Measurements from ENCODE around the gene PKIB. TPM values are rescaled to one million over a fixed set of nuclear protein-coding genes. Genes with fewer than 3 reads are reported as not detected.

Gene PKIB
- total RNA-seq, 2 donors from 2014 or later = 1.0 to 1.1 TPM

GRCh38 chr6:122712093-122712447 lies 101.9 kb downstream of the PKIB start:
- Mint-ChIP-seq H3K36me3 (no peaks in the 10 kb centered on the region), H3K9me3 (no peaks in the 10 kb centered on the region), H3K27ac (no peak overlapping the region)
- DNase-seq (ENCODE audit: low spot score in 2 of 2) = no peak
- ATAC-seq = no peak

GRCh38 chr6:122712448-122713137 lies 102.4 kb downstream of the PKIB start:
- ATAC-seq (peak in 1 of 2 donors; percentile 75), DNase-seq (ENCODE audit: low spot score in 2 of 2) (no peak)
- Mint-ChIP-seq H3K36me3 (no peaks in the 10 kb centered on the region), H3K27ac (no peak overlapping the region), H3K9me3 (no peaks in the 10 kb centered on the region)

- H3K9me3 Mint-ChIP-seq = no peaks in the 10 kb centered on the region
- DNase-seq (ENCODE audit: low spot score in 2 of 2) = no peak
- ATAC-seq = no peak
Observed at GRCh38 chr6:122713138-122713537, 102.9 kb downstream of the PKIB start.

GRCh38 chr6:122714059-122714458 lies 103.9 kb downstream of the PKIB start:
- Mint-ChIP-seq H3K9me3 (no peaks in the 10 kb centered on the region), H3K27ac (no peak overlapping the region), H3K36me3 (no peaks in the 10 kb centered on the region)
- no peak for ATAC-seq
- DNase-seq (ENCODE audit: low spot score in 2 of 2) = no peak

More at GRCh38 chr6:122713138-122713537, 102.9 kb downstream of the PKIB start:
- no peak overlapping the region for H3K27ac Mint-ChIP-seq
- no peaks in the 10 kb centered on the region for H3K36me3 Mint-ChIP-seq

DNA sequence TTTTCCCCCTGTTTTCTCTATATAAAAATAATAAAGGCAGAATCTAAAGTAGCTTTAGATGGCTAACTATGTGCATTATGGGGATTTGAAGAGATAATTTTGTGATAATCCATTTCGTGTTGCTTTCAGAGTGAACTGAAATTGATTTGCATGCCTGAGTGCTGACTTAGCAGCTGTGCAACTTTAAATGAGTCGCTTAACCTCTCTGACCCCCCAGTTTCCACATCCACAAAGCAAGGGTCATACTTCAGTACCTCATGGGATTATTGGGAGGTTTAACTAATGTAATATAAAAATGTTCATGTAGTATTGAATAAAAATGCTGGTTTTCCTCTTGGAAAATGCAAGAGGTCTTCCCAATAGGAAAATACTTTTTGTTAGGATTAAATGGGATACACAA lies 105.5 kb downstream of the PKIB start:
- Mint-ChIP-seq H3K9me3 (no peaks in the 10 kb centered on the region), H3K27ac (no peak overlapping the region), H3K36me3 (no peaks in the 10 kb centered on the region)
- DNase-seq (ENCODE audit: low spot score in 2 of 2) = no peak
- no peak for ATAC-seq

DNA sequence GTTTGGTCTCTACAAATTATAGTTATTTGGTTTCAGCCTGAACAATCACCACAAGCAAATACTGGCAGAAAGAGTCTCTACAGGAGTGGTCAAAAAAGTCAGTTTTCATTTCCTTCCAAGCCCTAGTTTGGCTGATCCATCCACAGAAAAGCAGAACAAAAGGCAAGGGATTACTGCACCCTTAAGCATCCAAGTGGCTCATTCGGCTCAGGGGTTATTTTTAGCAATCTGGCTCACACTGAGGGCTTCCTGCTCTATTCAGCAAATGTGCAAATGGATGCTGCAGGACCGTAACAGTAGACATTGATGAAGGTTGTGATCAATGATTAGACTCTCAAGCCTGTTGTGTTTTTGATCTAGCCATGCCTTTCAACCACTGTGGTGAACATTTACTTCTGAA lies 107.1 kb downstream of the PKIB start:
- no peak overlapping the region for H3K27ac Mint-ChIP-seq
- H3K36me3 Mint-ChIP-seq = no peaks in the 10 kb centered on the region
- no peaks in the 10 kb centered on the region for H3K9me3 Mint-ChIP-seq
- no peak for ATAC-seq
- no peak for DNase-seq (ENCODE audit: low spot score in 2 of 2)

- Mint-ChIP-seq H3K9me3 (no peaks in the 10 kb centered on the region), H3K27ac (no peak overlapping the region), H3K36me3 (no peaks in the 10 kb centered on the region)
- DNase-seq (ENCODE audit: low spot score in 2 of 2) (no peak), ATAC-seq (no peak)
Observed at GRCh38 chr6:122718616-122719015, 108.4 kb downstream of the PKIB start.

GRCh38 chr6:122719176-122719575 lies 109.0 kb downstream of the PKIB start:
- no peak for ATAC-seq
- DNase-seq (ENCODE audit: low spot score in 2 of 2) = no peak
- Mint-ChIP-seq H3K36me3 (no peaks in the 10 kb centered on the region), H3K27ac (no peak overlapping the region), H3K9me3 (no peaks in the 10 kb centered on the region)

DNA sequence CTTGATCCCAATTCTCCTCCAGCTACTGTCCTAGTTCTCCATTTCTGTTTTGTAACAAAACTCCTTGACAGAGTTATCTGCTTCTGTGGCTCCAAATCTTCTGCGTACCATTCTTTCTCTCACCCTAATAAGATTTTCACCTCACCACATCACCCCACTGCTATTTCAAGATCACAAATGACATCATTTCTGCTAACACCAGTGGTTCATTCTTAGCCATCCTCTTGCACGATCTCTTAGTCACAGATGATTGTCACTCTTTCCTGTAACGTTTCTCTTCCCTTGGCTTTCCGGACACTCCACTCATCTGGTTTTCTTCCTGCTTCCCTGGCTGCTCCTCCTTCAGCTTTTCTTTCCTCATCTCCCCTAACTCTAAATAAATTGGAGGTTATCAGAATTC lies 112.5 kb downstream of the PKIB start:
- Mint-ChIP-seq H3K27ac (no peak overlapping the region), H3K36me3 (no peaks in the 10 kb centered on the region), H3K9me3 (no peaks in the 10 kb centered on the region)
- ATAC-seq = no peak
- DNase-seq (ENCODE audit: low spot score in 2 of 2) = no peak

DNA sequence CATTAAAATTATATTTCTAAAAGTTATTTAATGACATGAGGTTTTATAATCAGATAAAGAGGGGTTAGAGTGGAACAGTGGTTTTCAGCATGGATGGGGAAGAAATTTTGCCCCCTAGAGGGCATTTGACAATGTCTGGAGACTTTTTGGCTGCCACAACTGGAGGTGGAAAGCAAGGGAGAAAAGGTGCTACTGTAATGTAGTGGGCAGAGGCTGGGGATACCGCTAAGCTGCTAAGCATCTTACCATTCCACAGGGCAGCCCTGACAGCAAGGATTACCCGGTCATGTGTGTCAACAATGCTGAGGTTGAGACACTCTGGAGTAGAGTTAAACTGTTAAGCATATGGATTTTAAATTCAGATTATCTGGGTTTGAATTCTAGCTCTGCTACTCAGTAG lies 116.4 kb downstream of the PKIB start:
- ATAC-seq (no peak), DNase-seq (ENCODE audit: low spot score in 2 of 2) (no peak)
- H3K9me3 Mint-ChIP-seq = no peaks in the 10 kb centered on the region
- H3K27ac Mint-ChIP-seq = no peak overlapping the region
- no peaks in the 10 kb centered on the region for H3K36me3 Mint-ChIP-seq

GRCh38 chr6:122727244-122727643 lies 117.0 kb downstream of the PKIB start:
- H3K36me3 Mint-ChIP-seq = no peaks in the 10 kb centered on the region
- no peaks in the 10 kb centered on the region for H3K9me3 Mint-ChIP-seq
- H3K27ac Mint-ChIP-seq = no peak overlapping the region
- DNase-seq (ENCODE audit: low spot score in 2 of 2) (no peak), ATAC-seq (no peak)

DNA sequence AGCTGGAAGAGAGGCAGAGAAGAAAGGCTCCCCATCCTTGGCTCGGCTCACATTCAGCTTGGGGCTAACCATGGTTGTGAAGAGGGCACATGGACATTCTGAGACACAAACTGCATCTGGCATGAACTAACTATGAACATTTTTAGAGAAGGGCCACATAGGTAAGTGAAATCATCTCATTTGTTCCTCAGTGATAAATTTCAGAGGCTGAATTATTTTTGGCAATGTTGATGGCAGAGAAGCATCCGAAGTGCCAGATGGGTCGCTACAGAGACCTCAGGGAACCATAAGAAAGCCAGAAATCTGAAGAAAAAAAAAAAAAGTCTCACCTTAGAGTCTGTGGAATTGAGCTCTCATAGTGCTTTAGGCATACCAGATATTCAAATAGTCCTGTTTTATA lies 120.1 kb downstream of the PKIB start:
- no peak for DNase-seq (ENCODE audit: low spot score in 2 of 2)
- no peak for ATAC-seq
- Mint-ChIP-seq H3K9me3 (no peaks in the 10 kb centered on the region), H3K27ac (no peak overlapping the region), H3K36me3 (no peaks in the 10 kb centered on the region)

DNA sequence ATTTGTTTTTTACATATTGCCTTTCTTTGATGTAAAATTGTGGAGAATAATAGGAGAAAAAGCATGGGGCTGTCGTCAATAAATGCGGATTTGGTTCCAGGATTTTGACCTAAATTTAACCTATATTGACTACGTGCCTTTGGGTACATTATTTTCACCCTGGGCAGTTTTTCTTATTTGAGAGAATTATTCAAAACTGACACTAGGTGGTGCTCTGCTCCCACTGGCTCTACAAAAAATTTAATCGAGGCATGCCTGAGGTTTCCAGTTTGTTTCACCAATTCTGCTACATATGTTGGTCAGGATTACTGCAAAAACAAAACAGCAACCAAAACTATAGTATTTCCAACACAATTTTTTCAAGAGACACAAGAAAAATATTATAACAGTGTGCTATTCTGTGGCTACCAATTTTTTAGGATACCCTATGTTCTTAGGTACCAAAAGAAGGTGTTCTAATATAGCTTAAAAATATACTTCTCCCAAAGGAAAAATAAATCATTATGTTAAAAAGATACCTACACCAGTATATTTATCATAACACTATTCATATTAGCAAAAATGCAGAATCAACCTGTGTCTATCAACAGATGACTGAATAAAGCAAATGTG lies 120.7 kb downstream of the PKIB start:
- DNase-seq (ENCODE audit: low spot score in 2 of 2) = no peak
- H3K9me3 Mint-ChIP-seq = no peaks in the 10 kb centered on the region
- H3K36me3 Mint-ChIP-seq = no peaks in the 10 kb centered on the region
- H3K27ac Mint-ChIP-seq = no peak overlapping the region
- ATAC-seq = peak in 1 of 2 donors; percentile 43

DNA sequence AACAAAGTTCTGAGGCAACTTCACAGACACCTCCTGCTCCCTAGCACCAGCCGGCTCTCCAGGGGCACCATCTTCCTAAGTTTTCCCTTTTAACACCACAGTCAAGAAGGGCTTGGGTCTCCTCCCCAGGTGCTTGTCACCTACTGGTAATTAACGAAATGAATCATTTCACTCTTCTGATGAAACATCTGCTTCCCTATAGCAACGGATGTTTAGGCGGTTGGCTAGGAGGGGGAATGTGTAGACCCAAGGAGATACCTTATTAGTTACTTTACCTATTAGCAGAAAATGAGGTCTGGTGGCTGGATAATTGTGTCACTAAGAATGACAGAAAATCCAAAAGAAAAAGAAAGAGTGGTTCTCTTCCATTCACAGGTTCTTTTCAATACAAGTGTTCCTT lies 123.1 kb downstream of the PKIB start:
- H3K9me3 Mint-ChIP-seq = no peaks in the 10 kb centered on the region
- H3K36me3 Mint-ChIP-seq = no peaks in the 10 kb centered on the region
- H3K27ac Mint-ChIP-seq = no peak overlapping the region
- no peak for DNase-seq (ENCODE audit: low spot score in 2 of 2)
- ATAC-seq = no peak

DNA sequence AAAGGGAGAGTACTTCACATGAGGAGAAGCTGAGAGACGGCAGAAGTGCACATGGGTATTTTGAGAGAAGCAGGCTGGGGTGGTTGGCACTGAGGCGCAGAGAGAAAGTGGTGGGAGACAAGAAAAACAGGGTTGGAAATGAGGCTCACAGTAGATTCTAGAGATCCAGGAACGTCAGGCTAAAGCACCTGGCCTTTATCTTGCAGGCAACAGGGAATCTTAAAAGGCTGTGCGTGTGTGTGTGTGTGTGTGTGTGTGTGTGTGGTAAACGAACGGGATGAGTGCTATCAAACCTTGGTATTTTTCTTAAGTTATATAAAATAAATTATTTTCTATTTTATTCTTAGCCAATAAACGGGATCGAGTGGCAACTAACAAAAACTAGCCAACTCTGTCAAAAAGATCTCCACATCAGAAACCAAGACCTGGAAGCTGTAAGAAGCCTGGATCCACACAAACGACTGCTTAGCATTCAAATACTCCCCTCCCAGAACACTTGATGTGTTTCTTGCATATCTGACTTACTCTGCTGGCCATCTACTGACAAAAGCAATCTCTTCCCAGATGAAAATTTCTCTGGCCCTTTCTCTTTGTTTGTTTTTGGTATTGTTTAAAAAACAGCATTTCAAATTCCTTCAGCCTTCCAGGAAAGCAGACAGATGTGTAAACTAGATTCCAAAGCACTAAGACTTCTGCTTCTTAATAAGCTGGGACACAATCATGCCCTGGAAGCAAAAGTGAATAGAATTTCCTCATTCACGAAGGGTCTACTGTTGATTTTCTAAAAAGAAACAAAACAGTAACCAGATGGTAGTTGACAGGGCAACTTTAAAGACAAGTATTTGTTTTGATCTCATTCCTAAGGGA lies 124.6 kb downstream of the PKIB start:
- Mint-ChIP-seq H3K36me3 (no peaks in the 10 kb centered on the region), H3K27ac (no peak overlapping the region), H3K9me3 (no peaks in the 10 kb centered on the region)
- no peak for DNase-seq (ENCODE audit: low spot score in 2 of 2)
- ATAC-seq = no peak

DNA sequence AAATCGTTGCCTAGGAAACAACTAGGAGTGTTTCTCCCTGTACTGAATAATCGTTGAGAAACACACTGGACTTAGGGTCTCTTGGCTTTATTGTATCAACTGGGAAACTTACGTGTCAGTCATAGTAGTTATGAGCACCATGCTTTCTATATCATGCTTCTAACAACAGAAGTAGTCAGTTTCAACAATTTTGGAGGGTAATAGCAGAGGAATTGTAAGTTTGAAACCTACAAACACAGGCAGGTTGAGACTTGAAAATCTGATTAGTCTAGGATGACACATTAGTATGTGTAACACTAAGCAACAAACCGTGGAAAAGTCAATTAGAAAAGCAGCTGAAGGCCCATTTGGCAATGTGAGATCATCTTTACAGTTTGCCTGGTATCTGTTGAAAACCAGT lies 125.4 kb downstream of the PKIB start:
- Mint-ChIP-seq H3K9me3 (no peaks in the 10 kb centered on the region), H3K27ac (no peak overlapping the region)

GRCh38 chr6:122736163-122736562 lies 126.0 kb downstream of the PKIB start:
- DNase-seq (ENCODE audit: low spot score in 2 of 2) (no peak), ATAC-seq (no peak)
- Mint-ChIP-seq H3K27ac (no peak overlapping the region), H3K9me3 (no peaks in the 10 kb centered on the region), H3K36me3 (no peaks in the 10 kb centered on the region)

More for the DNA sequence above, 125.4 kb downstream of the PKIB start:
- no peaks in the 10 kb centered on the region for H3K36me3 Mint-ChIP-seq
- ATAC-seq (no peak), DNase-seq (ENCODE audit: low spot score in 2 of 2) (no peak)
